ENCODE results near the gene UQCRH. TPM values are rescaled to one million over a fixed set of nuclear protein-coding genes. Genes with fewer than 3 reads are reported as not detected.

The UQCRH gene
- total RNA-seq, 1 experiment from 2014 or later = 663 TPM

DNA sequence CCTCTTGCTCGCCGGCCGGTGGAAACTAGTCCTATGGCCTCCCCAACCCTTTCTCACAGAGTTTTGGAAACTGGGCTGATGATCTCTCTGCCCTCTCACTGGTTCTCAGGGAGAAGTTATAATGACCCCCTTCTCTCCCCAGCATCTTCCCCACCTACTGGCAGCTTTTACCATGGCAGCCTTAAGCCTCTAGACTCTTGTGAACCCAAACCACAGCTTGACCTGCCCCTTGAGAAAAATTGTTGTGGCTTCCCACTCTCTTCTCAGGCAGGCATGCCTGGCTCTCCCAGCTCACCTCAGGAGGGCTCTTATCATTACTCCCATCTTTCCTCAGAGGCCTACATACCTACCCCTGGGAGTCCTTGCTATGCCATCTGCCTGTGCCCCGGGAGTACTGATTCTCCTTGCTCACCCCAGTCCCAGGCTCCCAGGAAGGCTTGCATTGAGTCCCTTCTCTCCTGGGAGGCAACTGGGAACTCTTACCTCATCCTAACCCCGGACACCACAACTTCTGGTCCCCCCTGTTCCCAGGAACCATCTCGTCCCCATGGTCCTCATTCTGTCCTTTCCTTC lies 38.7 kb downstream of the UQCRH start:
- peak overlapping the region; percentile 97 for H3K4me3 Mint-ChIP-seq
- H3K36me3 Mint-ChIP-seq = peaks cover 26% of the 10 kb centered on the region
- TF ChIP-seq NFYB (CRISPR knock-in tag; conservative IDR thresholded peaks at IDR 0.05; ENCODE audit: low read depth) (no peak), ZNF512 (CRISPR knock-in tag; IDR thresholded peaks at IDR 0.05; ENCODE audit: borderline replicate concordance) (no peak)
- peaks cover 17% of the 10 kb centered on the region for H3K4me1 Mint-ChIP-seq
- peak overlapping the region; percentile 100 for H3K27ac Mint-ChIP-seq
- DNase-seq (ENCODE audit: low spot score) = peak; percentile 22
- no peak for ATAC-seq
- H3K27me3 Mint-ChIP-seq (ENCODE audit: low read depth) = no peaks in the 10 kb centered on the region
- no peaks in the 10 kb centered on the region for H3K9me3 Mint-ChIP-seq
- ChIA-PET POLR2A (no interaction called here), CTCF (interaction anchor here (0.8 to 2.6 kb wide), 9 partner anchors 8 to 185 kb away, joined by 3 to 17 read pairs (median 4); partner anchors contain the start of gene LRRC41)

DNA sequence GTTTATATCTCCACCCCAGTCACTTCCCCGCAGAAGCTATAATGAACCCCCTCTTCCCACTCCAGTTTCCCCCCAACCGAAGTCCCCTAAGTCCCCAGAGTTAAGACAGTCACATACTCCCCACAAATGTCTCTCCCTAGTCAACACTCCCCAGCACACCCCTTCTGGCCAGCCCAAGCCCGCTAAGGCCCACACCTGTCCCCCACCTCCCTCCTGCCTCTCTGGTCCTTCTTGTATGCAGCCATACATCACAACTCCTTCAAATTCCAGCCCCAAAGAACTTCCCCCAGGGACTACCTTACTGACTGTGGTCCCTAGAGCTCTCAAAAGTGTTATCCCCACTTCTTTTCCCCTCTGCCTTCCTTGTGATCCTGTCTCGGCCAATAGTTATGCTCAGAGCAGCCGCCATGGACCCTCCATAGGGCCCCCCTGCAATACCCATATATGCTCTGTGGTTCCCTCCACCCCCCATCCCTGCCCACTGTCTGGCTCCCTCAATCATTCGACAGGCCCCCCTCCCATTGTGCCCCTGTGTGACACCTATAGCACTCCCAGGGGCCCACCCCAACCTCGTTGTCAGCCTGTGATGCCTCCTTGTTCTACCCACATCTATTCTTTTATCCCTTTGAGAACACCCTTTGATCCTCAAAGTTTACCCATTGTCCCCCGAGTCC lies 39.3 kb downstream of the UQCRH start:
- ChIA-PET POLR2A (no interaction called here), CTCF (interaction anchor here (0.8 to 2.6 kb wide), 7 partner anchors 10 to 184 kb away, joined by 3 to 17 read pairs (median 4); partner anchors contain the start of gene LRRC41)
- Mint-ChIP-seq H3K4me1 (peaks cover 17% of the 10 kb centered on the region), H3K27me3 (ENCODE audit: low read depth) (no peaks in the 10 kb centered on the region), H3K9me3 (no peaks in the 10 kb centered on the region), H3K4me3 (0 out of 2 replicates have a peak overlapping the region, but pooled peaks have one; percentile 97), H3K36me3 (peaks cover 32% of the 10 kb centered on the region), H3K27ac (peak overlapping the region; percentile 14; the same call in 1 of the 2 replicates)
- TF ChIP-seq GTF2I (CRISPR knock-in tag; conservative IDR thresholded peaks at IDR 0.05) = no peak
- TF ChIP-seq IRF2 (CRISPR knock-in tag; IDR thresholded peaks at IDR 0.05; ENCODE audit: borderline replicate concordance, low read depth) = no peak
- no peak for TF ChIP-seq PRRX2 (CRISPR knock-in tag; IDR thresholded peaks at IDR 0.05)
- no peak for TF ChIP-seq FOXP1 (CRISPR knock-in tag; IDR thresholded peaks at IDR 0.05; ENCODE audit: borderline replicate concordance)
- no peak for TF ChIP-seq CTCF (IDR thresholded peaks at IDR 0.05)
- TF ChIP-seq PREB (CRISPR knock-in tag; IDR thresholded peaks at IDR 0.05; ENCODE audit: borderline replicate concordance) = no peak
- TF ChIP-seq ZNF423 (CRISPR knock-in tag; IDR thresholded peaks at IDR 0.05) = no peak
- no peak for TF ChIP-seq NR3C1 (CRISPR knock-in tag; conservative IDR thresholded peaks at IDR 0.05; ENCODE audit: low read depth)
- TF ChIP-seq GRHL2 (CRISPR knock-in tag; IDR thresholded peaks at IDR 0.05; ENCODE audit: insufficient replicate concordance, severe bottlenecking) = no peak
- TF ChIP-seq ZNF121 (CRISPR knock-in tag; IDR thresholded peaks at IDR 0.05) = no peak
- TF ChIP-seq, protein P1, sequence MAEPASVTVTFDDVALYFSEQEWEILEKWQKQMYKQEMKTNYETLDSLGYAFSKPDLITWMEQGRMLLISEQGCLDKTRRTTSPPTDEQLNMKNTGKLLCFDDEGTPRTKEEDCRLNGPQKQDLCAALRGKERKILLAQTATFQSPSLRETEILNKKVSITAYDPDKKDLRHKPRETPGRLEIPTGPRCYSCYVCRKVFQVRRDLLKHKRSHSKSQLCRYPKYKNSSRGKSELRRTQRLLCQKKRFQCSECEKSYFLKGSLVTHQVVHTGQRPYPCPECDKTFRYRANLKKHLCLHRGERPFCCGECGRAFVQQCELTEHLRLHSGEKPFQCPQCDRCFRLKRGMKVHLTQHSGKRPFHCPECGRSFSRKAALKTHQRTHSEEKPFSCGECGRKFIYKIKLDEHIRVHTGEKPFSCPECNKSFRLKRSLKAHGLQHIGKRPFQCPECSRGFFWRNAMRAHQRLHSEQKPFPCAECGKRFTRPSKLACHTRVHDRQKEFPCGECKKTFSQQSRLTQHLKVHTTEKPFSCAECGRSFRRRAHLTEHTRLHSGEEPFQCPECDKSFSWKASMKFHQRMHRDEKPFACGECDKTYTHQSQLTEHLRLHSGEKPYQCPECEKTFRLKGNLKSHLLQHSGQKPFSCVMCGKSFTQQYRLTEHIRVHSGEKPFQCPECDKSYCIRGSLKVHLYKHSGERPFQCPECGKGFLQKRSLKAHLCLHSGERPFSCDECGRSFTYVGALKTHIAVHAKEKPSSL (CRISPR knock-in tag; conservative IDR thresholded peaks at IDR 0.05) = no peak
- no peak for TF ChIP-seq NR2C2 (CRISPR knock-in tag; IDR thresholded peaks at IDR 0.05)
- no peak for TF ChIP-seq E2F1 (CRISPR knock-in tag; IDR thresholded peaks at IDR 0.05)
- TF ChIP-seq ATF2 (CRISPR knock-in tag; IDR thresholded peaks at IDR 0.05; ENCODE audit: borderline replicate concordance, low read depth) = no peak
- no peak for TF ChIP-seq ZBTB43 (CRISPR knock-in tag; IDR thresholded peaks at IDR 0.05)
- ATAC-seq = no peak
- DNase-seq (ENCODE audit: low spot score) = no peak
